GM21367 (cell line): Measurements from ENCODE around the gene FAM25A.
"Not testable (repeated sequence)": the region's sequence is repeated elsewhere in the genome, so short reads cannot be mapped to it uniquely, and the experiment has no call there.

Source experiments
- ATAC-seq: cut with Tn5 transposase; IDR thresholded peaks from one replicate; pipeline ENCODE4 v1.9.1; 2021; ENCODE audit not compliant: unreplicated experiment

The FAM25A gene

GRCh38 chr10:87009134-87009696 is 10.9 kb upstream of the FAM25A start:
- ATAC-seq: not testable (repeated sequence)

- ATAC-seq: not testable (repeated sequence)
Measured at GRCh38 chr10:87013528-87013927, 6.6 kb upstream of the FAM25A start.

- ATAC-seq: not testable (repeated sequence)
Measured at GRCh38 chr10:87014986-87015716, 4.9 kb upstream of the FAM25A start.

GRCh38 chr10:87018127-87018526 is 2.0 kb upstream of the FAM25A start:
- ATAC-seq: not testable (repeated sequence)

GRCh38 chr10:87019066-87019465 is 1.0 kb upstream of the FAM25A start:
- not testable (repeated sequence) for ATAC-seq

GRCh38 chr10:87019504-87019903 is 590 bp upstream of the FAM25A start:
- not testable (repeated sequence) for ATAC-seq

- not testable (repeated sequence) for ATAC-seq
Measured at GRCh38 chr10:87025285-87025958, 5.3 kb downstream of the FAM25A start.

GRCh38 chr10:87026747-87027508 is 6.8 kb downstream of the FAM25A start:
- not testable (repeated sequence) for ATAC-seq

- not testable (repeated sequence) for ATAC-seq
Measured at GRCh38 chr10:87030419-87030818, 10.3 kb downstream of the FAM25A start.

- ATAC-seq: no peak
Measured at GRCh38 chr10:87030912-87031635, 11.0 kb downstream of the FAM25A start.

- no peak for ATAC-seq
Measured at GRCh38 chr10:87036623-87037022, 16.5 kb downstream of the FAM25A start.

GRCh38 chr10:87038286-87038717 is 18.2 kb downstream of the FAM25A start:
- ATAC-seq: no peak

GRCh38 chr10:87038786-87039185 is 18.7 kb downstream of the FAM25A start:
- no peak for ATAC-seq

- not testable (repeated sequence) for ATAC-seq
Measured at GRCh38 chr10:87043579-87043978, 23.5 kb downstream of the FAM25A start.

- ATAC-seq: no peak
Measured at GRCh38 chr10:87045434-87045938, 25.4 kb downstream of the FAM25A start.

- ATAC-seq: no peak
Measured at GRCh38 chr10:87053111-87053510, 33.0 kb downstream of the FAM25A start.

- ATAC-seq: no peak
Measured at GRCh38 chr10:87053577-87054181, 33.6 kb downstream of the FAM25A start.

GRCh38 chr10:87054373-87055295 is 34.5 kb downstream of the FAM25A start:
- no peak for ATAC-seq

GRCh38 chr10:87058171-87058570 is 38.1 kb downstream of the FAM25A start:
- ATAC-seq: no peak
